Natural killer cell (primary cell): ENCODE measurements around the gene NOS1AP. TPM values are rescaled to one million over a fixed set of nuclear protein-coding genes. Genes with fewer than 3 reads are reported as not detected.
"Not testable (repeated sequence)": the region's sequence is repeated elsewhere in the genome, so short reads cannot be mapped to it uniquely, and the experiment has no call there.

ENCODE experiments used
- ATAC-seq, 3 donors: fragments of 150-1000 bp in 2 of 3; fragments of 200-7000 bp in 1 of 3; cut with Tn5 transposase; 1 replicate in 1 of 3; 2 replicates in 2 of 3; pipeline ENCODE4 v1.10.0; 2021; ENCODE audit warnings: mild to moderate bottlenecking in 2 of 3, moderate library complexity in 2 of 3
- DNase-seq, 2 donors: peaks; one replicate each; pipeline versions ENCODE4 v3.0.0 to v3.0.0-alpha.2; 2013 to 2021; ENCODE audit warnings: mixed read lengths in 1 of 2
- H3K27ac ChIP-seq: one replicate; pipeline ENCODE4 v1.5.1; 2013; ENCODE audit warnings: mild to moderate bottlenecking, low read length
- H3K27me3 ChIP-seq: one replicate; pipeline ENCODE4 v1.6.1; 2013; ENCODE audit warnings: low read length; ENCODE audit not compliant: control insufficient read depth, insufficient read depth
- H3K36me3 ChIP-seq: one replicate; pipeline ENCODE4 v1.6.1; 2013; ENCODE audit warnings: low read length; ENCODE audit not compliant: control insufficient read depth, insufficient read depth
- H3K4me1 ChIP-seq: one replicate; pipeline ENCODE4 v1.6.1; 2013; ENCODE audit warnings: low read length; ENCODE audit not compliant: control insufficient read depth, insufficient read depth
- H3K4me3 ChIP-seq: one replicate; pipeline ENCODE4 v1.5.1; 2013; ENCODE audit warnings: low read length
- H3K9me3 ChIP-seq: one replicate; pipeline ENCODE4 v1.6.1; 2013; ENCODE audit warnings: low read length; ENCODE audit not compliant: control insufficient read depth, insufficient read depth
- H3K27ac Mint-ChIP-seq, 2 donors: one replicate each; pipeline ENCODE4 v1.8.0; 2022; ENCODE audit warnings: mild to moderate bottlenecking in 2 of 2, mixed read lengths in 2 of 2, moderate library complexity in 1 of 2
- H3K27me3 Mint-ChIP-seq, 2 donors: one replicate each; pipeline ENCODE4 v1.8.0; 2022; ENCODE audit warnings: low read depth in 2 of 2, mixed read lengths in 2 of 2
- H3K36me3 Mint-ChIP-seq: one replicate; pipeline ENCODE4 v1.8.0; 2022; ENCODE audit warnings: mixed read lengths
- H3K4me1 Mint-ChIP-seq, 2 donors: one replicate each; pipeline ENCODE4 v1.8.0; 2022; ENCODE audit warnings: mixed read lengths in 2 of 2
- H3K4me3 Mint-ChIP-seq: one replicate; pipeline ENCODE4 v1.8.0; 2022; ENCODE audit warnings: mild to moderate bottlenecking, moderate library complexity, mixed read lengths
- H3K9me3 Mint-ChIP-seq, 2 donors: one replicate each; pipeline ENCODE4 v1.8.0; 2022; ENCODE audit warnings: mixed read lengths in 2 of 2
- WGBS: methylation state at CpG from one replicate; pipeline ENCODE4 v1.1.7; 2013; ENCODE audit warnings: missing lambda C conversion rate; ENCODE audit not compliant: insufficient coverage; 5-methylcytosine and 5-hydroxymethylcytosine counted together
- intact Hi-C: fragments of 100-400 bp; cut with micrococcal nuclease; formaldehyde crosslinking; loops from one replicate; pipeline ENCODE4 v1.14.2; 2022
- total RNA-seq, 4 donors: library from RNA; stranded (reverse); fragments of 120-200 nt in 1 of 4; gene quantifications; one replicate each; pipeline versions ENCODE4 v1.2.3 to v1.2.4, GENCODE V29; 2013 to 2022
- TF ChIP-seq, protein P1 (sequence below): fragments of 200-600 bp; IDR thresholded peaks from one replicate; pipeline ENCODE4 v1.8.0; 2022; ENCODE audit warnings: antibody characterized with exemption

NOS1AP gene
- total RNA-seq, 3 donors from 2014 or later (not counting 1 experiment from before 2014, with no cell fraction given), result 0.09 to 0.20 TPM; not detected in 1

DNA sequence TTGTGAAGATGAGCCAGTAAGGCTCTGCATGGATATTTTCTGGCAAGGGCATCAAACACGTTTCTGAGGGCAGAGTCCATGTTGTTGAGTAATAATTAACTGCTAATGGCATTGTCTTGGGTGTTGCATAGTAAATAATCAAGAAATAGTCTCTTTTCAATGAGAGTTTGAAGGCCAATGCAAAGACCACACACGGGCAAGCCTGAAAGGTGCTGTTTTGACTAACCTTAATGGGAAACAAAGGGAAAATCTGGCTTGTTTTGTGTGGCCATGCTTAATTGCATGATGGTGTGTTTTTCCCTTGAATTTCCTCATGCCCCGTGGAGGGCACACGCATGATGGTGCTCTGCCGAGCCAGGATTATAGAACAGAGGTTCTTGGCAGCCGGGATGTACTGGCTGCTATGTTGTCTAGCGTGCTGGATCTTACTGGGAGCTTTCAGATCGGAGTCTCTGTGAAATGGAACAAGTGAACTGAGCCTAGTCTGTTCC, 127.6 kb downstream of the NOS1AP start:
- Histone ChIP-seq H3K4me3 (no peak overlapping the region), H3K27me3 (peaks cover 6% of the 10 kb centered on the region), H3K9me3 (no peaks in the 10 kb centered on the region), H3K27ac (no peak overlapping the region), H3K36me3 (no peaks in the 10 kb centered on the region), H3K4me1 (no peaks in the 10 kb centered on the region)
- ATAC-seq (no peak), DNase-seq (no peak)
- Mint-ChIP-seq H3K9me3 (no peaks in the 10 kb centered on the region), H3K27ac (no peak overlapping the region), H3K4me1 (no peaks in the 10 kb centered on the region), H3K36me3 (no peaks in the 10 kb centered on the region), H3K27me3 (peaks cover 23 to 37% of the 10 kb centered on the region in 2 donors), H3K4me3 (no peak overlapping the region)
- TF ChIP-seq, protein P1, sequence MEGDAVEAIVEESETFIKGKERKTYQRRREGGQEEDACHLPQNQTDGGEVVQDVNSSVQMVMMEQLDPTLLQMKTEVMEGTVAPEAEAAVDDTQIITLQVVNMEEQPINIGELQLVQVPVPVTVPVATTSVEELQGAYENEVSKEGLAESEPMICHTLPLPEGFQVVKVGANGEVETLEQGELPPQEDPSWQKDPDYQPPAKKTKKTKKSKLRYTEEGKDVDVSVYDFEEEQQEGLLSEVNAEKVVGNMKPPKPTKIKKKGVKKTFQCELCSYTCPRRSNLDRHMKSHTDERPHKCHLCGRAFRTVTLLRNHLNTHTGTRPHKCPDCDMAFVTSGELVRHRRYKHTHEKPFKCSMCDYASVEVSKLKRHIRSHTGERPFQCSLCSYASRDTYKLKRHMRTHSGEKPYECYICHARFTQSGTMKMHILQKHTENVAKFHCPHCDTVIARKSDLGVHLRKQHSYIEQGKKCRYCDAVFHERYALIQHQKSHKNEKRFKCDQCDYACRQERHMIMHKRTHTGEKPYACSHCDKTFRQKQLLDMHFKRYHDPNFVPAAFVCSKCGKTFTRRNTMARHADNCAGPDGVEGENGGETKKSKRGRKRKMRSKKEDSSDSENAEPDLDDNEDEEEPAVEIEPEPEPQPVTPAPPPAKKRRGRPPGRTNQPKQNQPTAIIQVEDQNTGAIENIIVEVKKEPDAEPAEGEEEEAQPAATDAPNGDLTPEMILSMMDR, result no peak
- 84% methylated on average over 8 of the region's 8 CpGs for WGBS
- intact Hi-C loops, result no loop called here

- Histone ChIP-seq H3K27ac (no peak overlapping the region), H3K27me3 (peaks cover 6% of the 10 kb centered on the region), H3K36me3 (no peaks in the 10 kb centered on the region), H3K4me3 (no peak overlapping the region), H3K4me1 (no peaks in the 10 kb centered on the region), H3K9me3 (no peaks in the 10 kb centered on the region)
- intact Hi-C loops, result no loop called here
- TF ChIP-seq, protein P1, result no peak
- ATAC-seq (no peak), DNase-seq (no peak)
- Mint-ChIP-seq H3K4me1 (no peaks in the 10 kb centered on the region), H3K27ac (no peak overlapping the region), H3K36me3 (no peaks in the 10 kb centered on the region), H3K4me3 (no peak overlapping the region), H3K9me3 (no peaks in the 10 kb centered on the region), H3K27me3 (peaks cover 25 to 40% of the 10 kb centered on the region in 2 donors)
- 79% methylated on average over 13 of the region's 13 CpGs for WGBS
These were observed 128.3 kb downstream of the NOS1AP start for GRCh38 chr1:162197615-162198421.

DNA sequence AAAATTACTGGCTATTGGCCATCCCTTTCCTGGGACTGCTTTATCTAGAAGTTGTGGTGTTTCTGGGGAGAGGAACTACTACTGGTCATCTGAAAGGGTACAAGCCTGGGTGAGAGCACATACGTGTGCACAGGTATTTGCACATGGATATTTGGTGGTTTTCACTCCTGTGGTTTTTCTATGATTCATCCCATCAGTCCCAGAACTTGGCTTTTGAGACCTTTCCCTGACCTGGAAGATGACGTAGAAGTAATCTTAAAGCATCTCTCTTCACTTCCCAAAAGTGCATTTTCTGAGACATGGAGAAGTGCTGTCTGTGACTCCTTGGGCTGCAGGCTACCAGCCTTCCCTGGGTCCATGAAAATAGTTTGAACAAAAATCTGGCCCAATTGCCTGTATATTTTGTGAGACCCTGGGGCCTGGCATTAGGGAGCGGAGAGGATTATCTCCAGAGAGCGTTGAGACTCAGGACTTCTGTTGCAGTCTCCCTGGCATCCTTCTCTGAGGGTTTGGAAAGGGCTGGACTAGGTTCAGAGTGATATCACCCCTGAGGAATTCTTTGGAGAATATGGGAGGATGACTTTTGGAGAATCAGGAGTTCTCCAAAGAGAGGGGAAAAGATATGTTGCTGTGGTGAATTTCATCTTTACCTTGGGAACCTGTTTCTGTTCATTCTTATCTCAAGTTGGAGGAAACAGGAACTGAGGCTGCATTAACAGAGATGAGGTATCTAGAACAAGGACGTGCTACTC, 130.8 kb downstream of the NOS1AP start:
- no peaks in the 10 kb centered on the region for H3K4me1 Mint-ChIP-seq
- ATAC-seq (no peak), DNase-seq (no peak)
- WGBS, result 80% methylated on average over 5 of the region's 5 CpGs
- Histone ChIP-seq H3K27me3 (peaks cover 3% of the 10 kb centered on the region), H3K9me3 (no peaks in the 10 kb centered on the region), H3K4me1 (no peaks in the 10 kb centered on the region), H3K4me3 (no peak overlapping the region), H3K36me3 (no peaks in the 10 kb centered on the region), H3K27ac (no peak overlapping the region)
- no peak overlapping the region for H3K4me3 Mint-ChIP-seq
- H3K36me3 Mint-ChIP-seq, result no peaks in the 10 kb centered on the region
- H3K9me3 Mint-ChIP-seq, result no peaks in the 10 kb centered on the region
- H3K27me3 Mint-ChIP-seq, result peaks cover 37 to 59% of the 10 kb centered on the region in 2 donors
- intact Hi-C loops, result no loop called here
- TF ChIP-seq, protein P1, result no peak
- H3K27ac Mint-ChIP-seq, result no peak overlapping the region

GRCh38 chr1:162201062-162201461, 131.6 kb downstream of the NOS1AP start:
- H3K4me3 ChIP-seq, H3K36me3 Mint-ChIP-seq, DNase-seq, H3K4me1 ChIP-seq, H3K9me3 ChIP-seq, ATAC-seq, H3K27ac Mint-ChIP-seq, H3K27ac ChIP-seq, H3K27me3 ChIP-seq, H3K36me3 ChIP-seq, H3K4me3 Mint-ChIP-seq, H3K4me1 Mint-ChIP-seq, intact Hi-C loops, H3K9me3 Mint-ChIP-seq: not testable (repeated sequence)
- peaks cover 36 to 66% of the 10 kb centered on the region in 2 donors for H3K27me3 Mint-ChIP-seq
